GM11168 (cell line): Measurements from ENCODE around the gene HLA-DMA.

Experiments
- in situ Hi-C: fragments of 300-500 bp; cut with MboI; formaldehyde crosslinking; loops from one replicate; pipeline ENCODE4 v1.12.0; 2022; ENCODE audit warnings: low sequenced_read_pairs; ENCODE audit not compliant: unreplicated experiment

The HLA-DMA gene

DNA sequence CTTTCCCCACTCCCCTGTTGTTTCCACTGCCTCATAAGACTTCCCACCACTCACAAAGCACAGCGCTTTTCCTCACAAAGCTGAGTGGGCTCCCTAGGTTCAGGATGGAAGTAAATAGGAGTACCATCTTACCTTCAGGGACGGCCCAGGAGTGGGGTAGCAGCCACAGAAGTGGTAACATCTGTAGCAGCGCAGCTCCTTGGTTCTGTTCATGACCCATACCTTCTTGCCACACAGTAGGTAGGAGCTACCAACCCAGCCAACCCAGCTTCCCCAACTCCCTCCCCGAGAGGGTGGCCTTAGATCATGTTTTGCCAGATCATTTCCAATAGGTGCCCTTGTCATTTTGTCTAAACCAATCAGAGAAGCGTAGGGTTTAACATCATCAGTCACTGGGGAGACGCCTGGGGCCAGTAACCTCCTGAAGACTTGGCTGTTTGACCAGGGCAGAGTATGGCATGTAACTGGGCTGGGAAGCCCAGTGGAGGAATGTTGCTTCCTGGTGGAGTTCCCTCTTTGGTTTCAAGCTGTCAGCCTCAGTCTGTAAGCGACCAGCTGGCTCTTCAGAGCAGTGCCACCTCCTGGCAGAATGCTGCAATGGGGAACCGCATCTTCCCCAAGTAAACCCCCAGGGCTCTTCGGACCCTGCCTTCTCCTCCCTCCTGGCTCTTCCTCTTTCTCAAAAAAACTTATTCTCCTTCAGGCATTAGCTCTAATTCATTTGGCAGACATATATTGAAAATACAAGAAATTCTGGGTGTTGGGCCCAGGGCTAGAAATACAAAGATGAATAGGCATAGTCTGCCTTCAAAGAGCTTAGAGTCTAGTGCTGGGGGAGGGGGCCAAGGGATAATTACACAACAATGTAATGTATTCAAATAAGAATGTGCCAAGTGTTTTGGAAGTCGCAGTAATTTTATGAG, at the start of gene HLA-DMA:
HLA-DMA (minus strand) TSS at position 281 of the 923 bp plus-strand sequence; CDS start at position 220, 61 bp downstream.
- in situ Hi-C loops, result no loop called here

DNA sequence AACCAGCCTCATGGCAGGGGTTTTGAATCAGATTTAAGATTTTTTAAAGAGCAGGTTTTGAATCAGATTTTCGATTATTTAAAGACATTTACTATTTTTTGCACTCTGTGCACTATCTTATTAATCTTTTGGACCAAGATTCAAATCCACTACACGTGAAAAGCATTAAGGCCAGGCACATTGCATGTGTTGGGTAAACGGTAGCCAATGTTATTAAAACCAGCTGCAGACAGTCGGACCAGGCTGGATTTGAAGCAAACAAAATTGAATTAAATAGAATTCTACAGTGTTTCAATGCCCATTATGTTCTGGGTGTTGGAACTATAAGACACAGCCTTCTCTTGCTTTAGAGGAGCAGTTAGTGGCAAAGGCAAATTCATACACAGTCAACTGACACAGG, 48.8 kb upstream of the HLA-DMA start:
- in situ Hi-C loops, result no loop called here

DNA sequence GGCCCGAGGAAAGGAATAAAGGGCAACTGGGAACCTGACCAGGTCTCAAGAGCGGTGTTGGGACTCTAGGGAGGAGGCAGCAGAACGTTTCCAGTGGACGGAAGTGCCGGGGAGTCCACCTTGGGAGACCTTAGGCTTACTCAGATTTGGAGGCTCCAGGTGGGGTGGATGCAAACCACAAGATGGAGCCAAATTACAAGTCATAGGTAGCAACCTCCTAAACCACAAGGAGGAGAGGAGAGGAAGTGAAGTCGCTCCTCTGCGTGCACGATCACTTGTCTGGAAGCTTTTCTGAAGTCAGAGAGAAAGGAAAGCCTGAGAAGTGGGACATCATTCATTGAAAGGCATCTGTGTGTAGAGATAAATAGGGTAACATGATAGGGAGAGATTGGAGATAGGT, 47.2 kb upstream of the HLA-DMA start:
- in situ Hi-C loops, result no loop called here

DNA sequence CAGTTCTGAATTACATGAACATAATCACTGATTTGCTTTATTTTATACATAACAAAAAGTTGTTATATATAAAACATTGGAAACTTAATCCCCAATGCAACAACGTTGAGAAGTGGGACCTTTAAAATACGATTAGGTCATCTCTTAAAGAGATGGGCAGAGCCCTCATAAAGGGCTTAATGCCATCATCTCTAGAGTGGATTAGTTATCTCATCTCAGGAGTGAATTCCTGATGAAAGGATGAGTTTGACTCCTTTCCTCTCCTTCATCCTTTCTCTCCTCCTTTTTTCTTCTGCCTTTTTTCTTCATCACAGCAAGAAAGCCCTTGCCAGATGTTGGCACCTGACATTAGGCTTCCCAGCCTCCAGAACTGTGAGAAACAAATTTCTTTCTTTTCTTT, 42.6 kb upstream of the HLA-DMA start:
- in situ Hi-C loops, result no loop called here

DNA sequence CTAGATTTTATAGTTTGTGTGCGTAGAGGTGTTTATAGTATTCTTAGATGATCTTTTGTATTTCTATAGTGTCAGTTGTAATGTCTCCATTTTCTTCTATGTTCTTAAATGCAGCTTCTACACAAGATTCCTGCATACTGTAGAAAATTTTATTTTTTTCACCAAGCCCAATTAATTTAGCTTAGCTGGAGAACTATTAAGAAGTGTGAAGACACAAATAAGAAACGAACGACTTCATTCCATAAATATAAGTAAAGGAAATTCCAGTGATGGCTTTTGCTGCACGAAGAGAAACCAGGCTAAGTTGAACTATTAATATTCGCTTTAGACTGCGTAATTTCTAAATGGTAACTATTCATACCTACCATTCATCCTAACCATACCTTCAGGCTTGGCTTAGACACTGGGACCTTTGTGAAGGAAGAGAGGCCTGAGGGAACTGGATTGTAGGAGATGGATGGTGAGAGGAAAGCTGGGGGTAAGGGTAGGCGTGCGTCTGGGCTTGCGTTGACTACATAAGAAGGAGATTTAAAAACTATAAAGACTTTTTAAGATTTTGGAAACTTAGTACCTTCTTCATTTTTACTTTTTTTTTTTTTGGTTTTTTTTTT, 40.6 kb upstream of the HLA-DMA start:
- in situ Hi-C loops, result loop anchor here (5.0 kb wide), 1 partner anchor 101 kb away; no protein-coding TSS in a partner anchor

DNA sequence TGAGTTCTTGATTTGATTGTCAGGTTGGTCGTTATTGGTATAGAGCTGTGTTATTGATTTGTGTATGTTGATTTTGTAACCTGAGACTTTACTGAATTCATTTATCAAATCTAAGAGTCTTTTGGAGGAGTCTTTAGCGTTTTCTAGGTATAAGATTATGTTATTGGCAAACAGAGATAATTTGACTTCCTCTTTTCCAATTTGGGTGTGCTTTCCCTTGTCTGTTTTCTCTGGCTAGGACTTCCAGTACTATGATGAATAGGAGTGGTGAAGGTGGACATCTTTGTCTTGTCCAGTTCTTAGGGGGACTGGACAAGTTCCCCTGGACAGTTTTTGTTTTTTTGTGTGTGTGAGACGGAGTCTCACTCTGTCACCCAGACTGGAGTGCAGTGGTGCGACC, 39.1 kb upstream of the HLA-DMA start:
- in situ Hi-C loops, result loop anchor here (5.0 kb wide), 1 partner anchor 100 kb away; no protein-coding TSS in a partner anchor

DNA sequence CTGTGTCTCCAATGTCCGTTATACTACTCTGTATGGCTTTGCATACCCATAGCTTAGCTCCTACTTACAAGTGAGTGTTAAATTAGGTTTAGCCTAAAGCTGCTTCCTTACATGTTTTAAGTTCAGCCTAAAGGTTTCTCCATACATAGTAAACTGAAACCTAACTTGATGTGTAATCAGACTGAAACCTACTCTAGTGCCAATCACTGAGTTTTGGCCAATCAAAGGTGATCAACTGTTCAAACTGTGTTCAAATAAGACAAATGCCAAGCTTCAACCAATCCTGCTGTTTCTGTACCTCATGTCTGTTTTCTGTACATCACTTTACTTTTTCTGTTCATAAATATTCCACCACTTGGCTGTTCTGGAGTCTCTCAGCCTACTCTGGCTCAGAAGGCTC, 36.5 kb upstream of the HLA-DMA start:
- in situ Hi-C loops, result no loop called here

DNA sequence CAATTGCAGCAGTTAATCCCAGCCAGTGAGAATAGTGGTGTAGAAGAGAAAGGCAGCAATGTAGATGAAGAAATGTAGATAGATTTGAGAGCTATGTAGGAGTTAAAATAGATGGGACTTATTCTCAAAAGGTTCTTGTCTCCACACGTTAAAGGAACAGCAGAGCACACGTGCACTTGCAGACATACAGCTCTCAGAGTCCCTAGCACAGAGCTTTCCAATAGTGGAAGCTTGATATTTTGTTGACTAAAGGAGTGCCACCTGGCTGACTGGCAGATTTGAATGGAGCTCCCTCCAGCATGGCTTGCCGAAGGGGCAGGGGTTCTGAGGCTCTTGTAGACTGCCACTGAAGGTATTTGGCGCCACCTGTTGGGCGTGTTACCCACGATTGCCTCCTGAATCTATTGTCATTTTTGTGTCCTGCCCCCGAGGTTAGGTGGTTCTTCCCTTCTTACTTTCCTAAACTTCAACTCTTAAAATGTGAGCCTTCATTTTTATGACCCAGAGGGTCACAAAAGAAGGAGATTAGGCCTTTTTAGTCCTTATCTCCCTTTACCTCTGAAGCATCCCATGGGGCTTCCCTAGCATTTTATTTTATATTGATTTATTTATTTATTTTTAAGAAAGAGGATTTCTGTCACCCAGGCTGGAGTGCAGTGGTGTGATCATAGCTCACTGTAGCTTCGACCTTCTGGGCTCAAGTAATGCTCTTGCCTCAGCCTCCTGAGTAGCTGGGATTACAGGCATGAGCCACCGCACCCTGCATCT, 31.9 kb upstream of the HLA-DMA start:
- in situ Hi-C loops, result no loop called here

DNA sequence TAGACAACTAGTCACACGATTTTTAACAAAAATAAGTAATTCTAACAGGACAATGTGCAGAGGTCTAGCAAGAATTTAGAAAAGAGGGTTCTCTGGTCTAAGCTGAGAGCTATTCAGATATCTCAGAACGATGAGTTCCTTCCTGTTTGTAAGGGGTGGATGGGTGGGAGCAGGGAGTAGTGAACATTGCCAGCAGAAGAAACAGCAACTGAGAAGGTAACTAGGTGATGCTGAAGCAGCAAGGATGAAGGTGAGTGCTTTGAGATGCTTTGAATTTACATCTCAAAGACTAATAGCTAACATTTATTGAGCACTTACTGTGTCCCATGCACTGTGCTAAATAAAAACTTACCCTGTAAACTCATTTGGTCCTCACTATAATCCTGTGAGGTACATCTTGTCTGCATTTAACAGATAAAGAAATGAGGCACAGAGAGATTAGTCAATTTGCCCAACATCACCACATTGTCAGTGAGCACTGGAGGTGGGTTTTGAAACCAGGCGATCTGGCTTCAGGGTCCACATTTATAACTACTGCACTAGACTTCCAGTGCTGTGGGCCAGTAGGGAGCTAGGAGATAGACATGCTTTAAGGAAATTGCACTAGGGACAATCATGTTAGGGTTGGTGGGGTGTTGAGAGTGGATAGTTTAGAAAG, 31.2 kb upstream of the HLA-DMA start:
- in situ Hi-C loops, result no loop called here

DNA sequence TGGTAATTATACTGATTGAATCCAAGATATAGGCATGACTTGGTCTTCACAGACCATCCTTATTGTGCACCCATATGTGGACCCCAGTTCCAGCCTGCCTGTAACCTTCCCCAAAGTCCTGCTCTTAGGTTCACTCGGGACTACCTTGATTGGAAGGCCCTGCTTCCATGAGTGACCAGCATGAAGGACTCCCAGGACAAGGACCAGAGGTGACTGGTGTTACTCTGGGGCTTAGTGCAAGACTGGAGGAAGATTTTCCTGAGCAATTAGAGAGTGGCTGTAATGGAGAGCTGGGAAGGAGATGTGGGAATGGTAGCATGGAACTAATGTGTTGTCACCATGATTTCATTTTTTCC, 30.6 kb upstream of the HLA-DMA start:
- in situ Hi-C loops, result no loop called here

DNA sequence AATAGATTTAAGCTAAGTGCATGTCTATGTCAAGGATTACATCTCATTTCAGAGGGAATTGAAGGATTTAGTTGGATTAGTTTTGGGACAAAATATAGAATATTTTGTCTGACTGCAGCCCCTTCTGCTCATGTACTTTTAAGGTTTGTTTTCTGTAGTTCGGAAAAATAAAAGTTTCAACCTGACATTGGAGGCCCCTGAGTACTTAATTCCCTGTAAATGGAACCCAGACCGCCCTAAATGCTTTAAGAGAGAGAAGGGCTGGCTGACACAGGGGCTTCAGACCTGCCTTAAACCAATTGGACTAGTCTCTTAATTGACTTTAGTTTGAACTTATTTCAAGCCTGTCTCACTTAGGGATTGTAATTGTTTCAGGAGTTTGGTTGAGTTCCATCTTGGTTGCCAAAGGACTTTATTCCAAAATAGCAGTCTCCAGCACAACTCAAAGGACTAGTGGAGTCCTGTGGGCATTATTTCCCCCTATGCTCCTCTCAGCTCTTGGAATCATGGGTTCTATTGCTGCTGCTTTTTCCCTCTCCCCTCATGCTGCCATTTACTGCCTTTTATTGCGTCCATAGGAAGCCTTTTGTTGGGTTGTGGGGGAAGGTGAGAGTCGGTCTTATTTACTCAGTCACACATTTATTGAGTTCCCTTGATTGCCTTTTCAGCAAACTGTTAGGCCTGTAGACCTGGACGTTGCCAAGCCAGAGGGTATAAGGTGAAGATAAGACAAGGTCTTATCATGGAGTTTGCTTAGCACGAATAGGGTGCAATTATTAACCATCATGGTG, 30.0 kb upstream of the HLA-DMA start:
- in situ Hi-C loops, result no loop called here

DNA sequence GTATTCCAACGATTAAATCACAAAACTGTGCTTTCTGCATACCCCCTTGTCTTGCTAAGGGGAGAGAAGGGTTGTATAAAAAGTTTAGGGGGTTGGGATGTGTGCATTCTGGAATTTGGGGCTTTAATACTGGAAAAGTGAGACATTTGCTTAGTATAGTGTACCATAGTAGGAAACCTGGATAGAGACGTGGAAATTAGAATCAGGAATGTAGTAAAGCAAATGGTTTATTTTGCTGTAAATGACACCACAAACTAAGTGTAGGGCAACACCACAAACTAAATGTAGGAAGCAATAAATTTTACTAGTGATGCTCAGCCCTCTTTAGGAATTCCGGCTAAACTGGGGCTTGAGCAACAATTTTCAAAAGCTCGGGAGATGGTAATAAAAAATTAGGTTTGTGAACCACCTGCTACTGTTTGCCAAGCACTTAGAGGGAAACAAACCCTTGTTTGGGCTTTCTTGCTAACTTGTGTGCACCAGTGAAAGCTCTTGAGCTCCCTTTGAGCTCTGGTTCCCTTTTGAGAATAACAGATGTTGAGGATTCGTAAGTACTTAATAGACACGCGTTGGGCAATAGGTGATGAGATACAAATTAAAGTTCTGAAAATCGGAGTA, 29.3 kb upstream of the HLA-DMA start:
- in situ Hi-C loops, result no loop called here

DNA sequence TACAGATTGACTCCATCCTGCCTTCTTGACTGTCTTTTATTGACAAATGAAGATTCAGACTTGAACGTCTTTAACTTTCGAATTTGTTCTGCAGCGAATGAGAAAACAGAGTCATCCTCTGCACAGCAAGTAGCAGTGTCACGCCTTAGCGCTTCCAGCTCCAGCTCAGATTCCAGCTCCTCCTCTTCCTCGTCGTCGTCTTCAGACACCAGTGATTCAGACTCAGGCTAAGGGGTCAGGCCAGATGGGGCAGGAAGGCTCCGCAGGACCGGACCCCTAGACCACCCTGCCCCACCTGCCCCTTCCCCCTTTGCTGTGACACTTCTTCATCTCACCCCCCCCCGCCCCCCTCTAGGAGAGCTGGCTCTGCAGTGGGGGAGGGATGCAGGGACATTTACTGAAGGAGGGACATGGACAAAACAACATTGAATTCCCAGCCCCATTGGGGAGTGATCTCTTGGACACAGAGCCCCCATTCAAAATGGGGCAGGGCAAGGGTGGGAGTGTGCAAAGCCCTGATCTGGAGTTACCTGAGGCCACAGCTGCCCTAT, 27.7 kb upstream of the HLA-DMA start:
- in situ Hi-C loops, result no loop called here

DNA sequence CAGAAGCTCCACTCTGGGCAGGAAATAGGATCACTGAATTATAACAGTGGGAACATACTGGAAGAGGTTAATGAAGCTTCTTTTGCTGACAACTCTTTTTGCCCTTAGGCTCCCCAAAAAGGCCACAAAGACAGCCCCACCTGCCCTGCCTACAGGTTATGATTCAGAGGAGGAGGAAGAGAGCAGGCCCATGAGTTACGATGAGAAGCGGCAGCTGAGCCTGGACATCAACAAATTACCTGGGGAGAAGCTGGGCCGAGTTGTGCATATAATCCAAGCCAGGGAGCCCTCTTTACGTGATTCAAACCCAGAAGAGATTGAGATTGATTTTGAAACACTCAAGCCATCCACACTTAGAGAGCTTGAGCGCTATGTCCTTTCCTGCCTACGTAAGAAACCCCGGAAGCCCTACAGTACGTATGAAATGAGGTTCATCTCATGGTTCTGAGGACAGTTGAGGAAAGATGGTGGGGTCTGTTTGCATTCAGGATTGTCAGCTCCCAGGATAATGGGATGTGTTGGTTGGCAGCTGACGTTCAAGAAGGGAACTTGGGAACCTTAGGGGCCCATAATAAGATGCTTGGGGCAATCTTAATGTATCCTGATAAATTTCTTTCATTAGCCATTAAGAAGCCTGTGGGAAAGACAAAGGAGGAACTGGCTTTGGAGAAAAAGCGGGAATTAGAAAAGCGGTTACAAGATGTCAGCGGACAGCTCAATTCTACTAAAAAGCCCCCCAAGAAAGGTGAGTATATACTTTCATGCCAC, 27.0 kb upstream of the HLA-DMA start:
- in situ Hi-C loops, result loop anchor here (10.0 kb wide), 1 partner anchor 95 kb away; no protein-coding TSS in a partner anchor

DNA sequence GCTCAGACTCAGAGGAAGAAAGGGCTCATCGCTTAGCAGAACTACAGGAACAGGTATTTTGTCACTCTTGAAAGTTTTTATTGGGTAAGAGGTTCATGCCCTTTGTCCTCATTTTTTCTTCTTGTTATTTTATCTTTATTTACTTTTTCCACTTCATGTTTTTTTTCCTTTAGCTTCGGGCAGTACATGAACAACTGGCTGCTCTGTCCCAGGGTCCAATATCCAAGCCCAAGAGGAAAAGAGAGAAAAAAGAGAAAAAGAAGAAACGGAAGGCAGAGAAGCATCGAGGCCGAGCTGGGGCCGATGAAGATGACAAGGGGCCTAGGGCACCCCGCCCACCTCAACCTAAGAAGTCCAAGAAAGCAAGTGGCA, 25.0 kb upstream of the HLA-DMA start:
- in situ Hi-C loops, result loop anchor here (10.0 kb wide), 1 partner anchor 93 kb away; no protein-coding TSS in a partner anchor

DNA sequence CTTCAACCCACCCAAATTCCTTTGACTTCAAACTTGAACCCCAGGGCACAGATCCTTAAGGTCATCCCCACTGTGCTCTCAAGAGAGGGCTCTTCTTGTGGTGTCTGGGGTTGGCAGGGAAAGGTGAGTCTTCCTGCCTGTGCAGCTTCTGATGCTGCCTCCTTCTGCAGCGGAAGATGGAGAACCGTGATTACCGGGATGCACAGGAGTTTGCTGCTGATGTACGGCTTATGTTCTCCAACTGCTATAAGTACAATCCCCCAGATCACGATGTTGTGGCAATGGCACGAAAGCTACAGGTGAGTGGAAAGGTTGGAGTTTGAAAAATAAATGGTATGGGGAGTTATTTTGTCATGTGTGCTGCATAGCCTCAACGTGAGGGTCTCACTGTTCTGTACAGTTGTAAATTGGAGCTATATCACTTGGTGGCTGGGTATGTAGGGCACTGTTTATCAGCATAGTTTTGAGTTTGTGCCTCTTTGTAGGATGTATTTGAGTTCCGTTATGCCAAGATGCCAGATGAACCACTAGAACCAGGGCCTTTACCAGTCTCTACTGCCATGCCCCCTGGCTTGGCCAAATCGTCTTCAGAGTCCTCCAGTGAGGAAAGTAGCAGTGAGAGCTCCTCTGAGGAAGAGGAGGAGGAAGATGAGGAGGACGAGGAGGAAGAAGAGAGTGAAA, 24.5 kb upstream of the HLA-DMA start:
- in situ Hi-C loops, result loop anchor here (10.0 kb wide), 1 partner anchor 93 kb away; no protein-coding TSS in a partner anchor

DNA sequence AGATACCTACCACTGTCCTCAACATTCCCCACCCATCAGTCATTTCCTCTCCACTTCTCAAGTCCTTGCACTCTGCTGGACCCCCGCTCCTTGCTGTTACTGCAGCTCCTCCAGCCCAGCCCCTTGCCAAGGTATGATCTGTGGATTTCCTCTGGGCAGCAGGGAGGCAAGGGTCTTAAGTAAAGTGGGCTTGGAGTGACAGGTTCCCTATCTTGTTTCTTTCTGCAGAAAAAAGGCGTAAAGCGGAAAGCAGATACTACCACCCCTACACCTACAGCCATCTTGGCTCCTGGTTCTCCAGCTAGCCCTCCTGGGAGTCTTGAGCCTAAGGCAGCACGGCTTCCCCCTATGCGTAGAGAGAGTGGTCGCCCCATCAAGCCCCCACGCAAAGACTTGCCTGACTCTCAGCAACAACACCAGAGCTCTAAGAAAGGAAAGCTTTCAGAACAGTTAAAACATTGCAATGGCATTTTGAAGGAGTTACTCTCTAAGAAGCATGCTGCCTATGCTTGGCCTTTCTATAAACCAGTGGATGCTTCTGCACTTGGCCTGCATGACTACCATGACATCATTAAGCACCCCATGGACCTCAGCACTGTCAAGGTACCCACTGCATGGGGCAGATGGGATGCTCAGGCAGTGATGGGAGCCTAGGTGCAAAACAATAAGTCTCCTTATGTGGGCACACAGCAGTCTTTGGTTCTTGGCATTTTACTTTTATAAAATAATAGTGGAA, 23.6 kb upstream of the HLA-DMA start:
- in situ Hi-C loops, result loop anchor here (10.0 kb wide), 1 partner anchor 92 kb away; no protein-coding TSS in a partner anchor
